22Rv1 (cell line): ENCODE results near the gene KCNRG.

Source experiments
- CTCF ChIP-seq: fragments of 450-650 bp; IDR thresholded peaks from 2 replicates; pipeline ENCODE4 v1.5.1; 2017; ENCODE audit warnings: mild to moderate bottlenecking
- ZFX ChIP-seq: fragments of 450-650 bp; IDR thresholded peaks from 2 replicates; pipeline ENCODE4 v1.6.1; 2017; ENCODE audit warnings: antibody characterized with exemption, borderline replicate concordance

GRCh38 chr13:50055454-50055853 lies 40.2 kb downstream of the KCNRG start:
- TF ChIP-seq CTCF (no peak), ZFX (no peak)
